Ascending aorta (tissue), 2 donors: Measurements from ENCODE around the gene NFASC. TPM values are rescaled to one million over a fixed set of nuclear protein-coding genes. Genes with fewer than 3 reads are reported as not detected.

Experiments used
- DNase-seq, 2 donors: peaks; one replicate each; pipeline ENCODE4 v3.0.0-alpha.2; 2019; ENCODE audit warnings: low spot score in 2 of 2
- H3K27ac ChIP-seq, 2 donors: fragments of 200-600 bp; sonication (generic); one replicate each; pipeline ENCODE4 v1.5.1; 2016 to 2017; ENCODE audit warnings: mild to moderate bottlenecking in 1 of 2
- H3K27me3 ChIP-seq: fragments of 200-600 bp; sonication (generic); one replicate; pipeline ENCODE4 v1.5.1; 2017
- H3K36me3 ChIP-seq, 2 donors: fragments of 200-600 bp; sonication (generic); one replicate each; pipeline ENCODE4 v1.5.1; 2016
- H3K4me1 ChIP-seq, 2 donors: fragments of 200-600 bp; sonication (generic); one replicate each; pipeline ENCODE4 v1.5.1; 2016 to 2017; ENCODE audit warnings: mild to moderate bottlenecking in 1 of 2
- H3K4me3 ChIP-seq, 2 donors: fragments of 200-600 bp; sonication (generic); one replicate each; pipeline ENCODE4 v1.5.1; 2016 to 2017; ENCODE audit warnings: mild to moderate bottlenecking in 1 of 2
- H3K9me3 ChIP-seq, 2 donors: fragments of 200-600 bp; sonication (generic); one replicate each; pipeline ENCODE4 v1.5.1; 2016
- intact Hi-C: fragments of 100-400 bp; cut with DNase I; formaldehyde crosslinking; loops from one replicate; pipeline ENCODE4 v1.15.1; 2023
- total RNA-seq: library from RNA; depleted of rRNA; stranded (reverse); fragments of >200 nt; gene quantifications from one replicate; pipeline ENCODE4 v1.1.0, GENCODE V29; 2016
- TF ChIP-seq, protein P1 (sequence below), 3 experiments: fragments of 200-600 bp in 2 of 3; fragments of 450-650 bp in 1 of 3; sonication (generic) in 2 of 3; IDR thresholded peaks; one replicate each; pipeline ENCODE4 v1.5.1; 2016 to 2019; ENCODE audit warnings: antibody characterized with exemption in 3 of 3, mild to moderate bottlenecking in 1 of 3, moderate library complexity in 1 of 3

The NFASC gene
- total RNA-seq, 1 donor from 2014 or later, result 44.0 TPM

DNA sequence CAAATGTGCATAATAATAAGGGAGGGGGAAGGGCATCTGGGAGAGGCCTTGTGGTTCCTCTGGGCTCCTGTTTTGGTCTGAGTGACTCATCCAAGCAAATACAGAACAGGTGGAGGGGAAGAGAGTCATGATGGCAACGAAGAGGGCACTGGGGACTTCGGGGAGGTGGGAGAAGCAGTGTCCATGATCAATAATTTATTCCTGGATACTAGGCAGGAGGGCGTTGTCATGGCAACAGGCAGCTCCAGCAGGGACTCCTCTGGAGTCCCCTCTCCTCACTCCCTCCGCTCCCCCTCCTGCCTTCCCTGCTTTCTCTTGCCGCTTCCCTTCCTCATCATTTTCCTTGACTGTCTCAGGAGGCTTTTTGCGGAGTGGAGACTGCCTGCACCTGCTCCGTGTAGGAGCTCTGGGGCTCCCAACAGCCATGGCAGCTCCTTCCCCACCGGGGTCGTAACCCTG lies 12.3 kb upstream of the NFASC start:
- H3K27ac ChIP-seq, result no peak overlapping the region
- DNase-seq, result peak in 1 of 2 donors; percentile 44
- H3K4me3 ChIP-seq, result no peak overlapping the region
- H3K27me3 ChIP-seq, result no peaks in the 10 kb centered on the region
- H3K36me3 ChIP-seq, result no peaks in the 10 kb centered on the region
- TF ChIP-seq, protein P1, sequence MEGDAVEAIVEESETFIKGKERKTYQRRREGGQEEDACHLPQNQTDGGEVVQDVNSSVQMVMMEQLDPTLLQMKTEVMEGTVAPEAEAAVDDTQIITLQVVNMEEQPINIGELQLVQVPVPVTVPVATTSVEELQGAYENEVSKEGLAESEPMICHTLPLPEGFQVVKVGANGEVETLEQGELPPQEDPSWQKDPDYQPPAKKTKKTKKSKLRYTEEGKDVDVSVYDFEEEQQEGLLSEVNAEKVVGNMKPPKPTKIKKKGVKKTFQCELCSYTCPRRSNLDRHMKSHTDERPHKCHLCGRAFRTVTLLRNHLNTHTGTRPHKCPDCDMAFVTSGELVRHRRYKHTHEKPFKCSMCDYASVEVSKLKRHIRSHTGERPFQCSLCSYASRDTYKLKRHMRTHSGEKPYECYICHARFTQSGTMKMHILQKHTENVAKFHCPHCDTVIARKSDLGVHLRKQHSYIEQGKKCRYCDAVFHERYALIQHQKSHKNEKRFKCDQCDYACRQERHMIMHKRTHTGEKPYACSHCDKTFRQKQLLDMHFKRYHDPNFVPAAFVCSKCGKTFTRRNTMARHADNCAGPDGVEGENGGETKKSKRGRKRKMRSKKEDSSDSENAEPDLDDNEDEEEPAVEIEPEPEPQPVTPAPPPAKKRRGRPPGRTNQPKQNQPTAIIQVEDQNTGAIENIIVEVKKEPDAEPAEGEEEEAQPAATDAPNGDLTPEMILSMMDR (IDR thresholded peaks at IDR 0.05), result no peak
- no peaks in the 10 kb centered on the region for H3K4me1 ChIP-seq
- no peaks in the 10 kb centered on the region for H3K9me3 ChIP-seq
- intact Hi-C loops, result no loop called here

DNA sequence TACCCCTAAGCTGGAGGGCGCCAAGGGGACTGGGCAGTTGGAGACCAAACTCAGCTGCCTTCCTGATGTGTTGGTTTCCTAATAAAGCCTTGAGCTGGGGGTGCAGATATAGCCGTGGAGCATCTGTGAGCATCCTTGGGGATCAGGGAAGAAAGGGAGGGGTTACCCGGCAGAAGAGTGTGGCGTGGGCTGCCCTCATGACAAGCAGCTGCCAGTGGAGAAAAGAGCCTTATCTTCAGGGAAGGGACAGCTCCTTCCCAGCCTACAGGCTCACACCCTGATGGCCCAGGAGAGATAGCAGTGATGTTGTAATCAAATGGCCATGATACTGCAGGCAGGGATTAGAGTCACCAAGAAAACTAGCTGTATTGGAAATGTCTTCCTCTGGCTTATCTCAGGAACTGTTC lies 10.8 kb upstream of the NFASC start:
- H3K36me3 ChIP-seq, result no peaks in the 10 kb centered on the region
- intact Hi-C loops, result no loop called here
- TF ChIP-seq, protein P1 (IDR thresholded peaks at IDR 0.05), result no peak
- peak in 1 of 2 donors; percentile 54 for DNase-seq
- no peaks in the 10 kb centered on the region for H3K4me1 ChIP-seq
- no peaks in the 10 kb centered on the region for H3K9me3 ChIP-seq
- H3K4me3 ChIP-seq, result no peak overlapping the region
- H3K27ac ChIP-seq, result no peak overlapping the region
- no peaks in the 10 kb centered on the region for H3K27me3 ChIP-seq

DNA sequence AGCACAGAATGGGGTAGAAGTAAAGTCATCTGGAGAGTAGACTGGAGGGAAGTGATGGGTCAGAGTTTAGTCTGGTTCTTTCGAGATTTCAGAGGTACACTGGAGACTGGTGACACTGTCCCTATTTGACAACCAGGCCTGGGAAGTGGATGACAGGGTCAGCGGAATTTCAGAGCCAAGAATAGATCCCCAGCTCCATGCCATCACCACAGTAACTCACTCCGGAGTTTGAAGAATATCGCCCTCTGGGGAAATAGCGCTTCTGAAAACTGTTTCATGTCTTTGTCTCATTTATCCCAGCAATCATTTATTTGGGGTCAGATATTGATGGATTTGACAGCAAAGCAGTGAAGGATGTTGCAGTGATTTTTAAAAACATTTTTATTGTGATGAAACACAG lies 7.6 kb upstream of the NFASC start:
- Histone ChIP-seq H3K4me3 (no peak overlapping the region), H3K4me1 (no peaks in the 10 kb centered on the region), H3K36me3 (no peaks in the 10 kb centered on the region), H3K27me3 (no peaks in the 10 kb centered on the region), H3K27ac (no peak overlapping the region), H3K9me3 (no peaks in the 10 kb centered on the region)
- TF ChIP-seq, protein P1 (IDR thresholded peaks at IDR 0.05), result no peak
- DNase-seq, result peak in 1 of 2 donors; percentile 18
- intact Hi-C loops, result no loop called here

DNA sequence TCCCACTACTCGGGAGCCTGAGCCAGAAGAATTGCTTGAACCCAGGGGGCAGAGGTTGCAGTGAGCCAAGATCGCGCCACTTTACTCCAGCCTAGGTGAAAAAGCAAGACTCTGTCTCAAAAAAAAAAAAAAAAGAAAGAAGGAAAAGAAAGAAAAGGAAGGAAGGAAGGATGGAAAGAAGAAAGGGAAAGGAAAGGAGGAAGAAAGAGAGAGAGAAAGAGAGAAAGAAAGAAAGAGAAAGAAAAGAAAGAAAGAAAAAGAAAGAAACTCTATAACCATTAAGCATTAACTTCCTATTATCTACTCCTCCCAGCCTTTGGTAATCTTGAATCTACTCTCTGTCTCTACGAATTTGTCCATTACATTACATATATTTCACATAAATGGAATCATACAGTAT lies 6.9 kb upstream of the NFASC start:
- intact Hi-C loops, result no loop called here
- Histone ChIP-seq H3K27ac (no peak overlapping the region), H3K9me3 (no peaks in the 10 kb centered on the region), H3K4me1 (no peaks in the 10 kb centered on the region), H3K36me3 (no peaks in the 10 kb centered on the region), H3K4me3 (no peak overlapping the region), H3K27me3 (no peaks in the 10 kb centered on the region)
- TF ChIP-seq, protein P1 (IDR thresholded peaks at IDR 0.05), result no peak
- DNase-seq, result no peak

DNA sequence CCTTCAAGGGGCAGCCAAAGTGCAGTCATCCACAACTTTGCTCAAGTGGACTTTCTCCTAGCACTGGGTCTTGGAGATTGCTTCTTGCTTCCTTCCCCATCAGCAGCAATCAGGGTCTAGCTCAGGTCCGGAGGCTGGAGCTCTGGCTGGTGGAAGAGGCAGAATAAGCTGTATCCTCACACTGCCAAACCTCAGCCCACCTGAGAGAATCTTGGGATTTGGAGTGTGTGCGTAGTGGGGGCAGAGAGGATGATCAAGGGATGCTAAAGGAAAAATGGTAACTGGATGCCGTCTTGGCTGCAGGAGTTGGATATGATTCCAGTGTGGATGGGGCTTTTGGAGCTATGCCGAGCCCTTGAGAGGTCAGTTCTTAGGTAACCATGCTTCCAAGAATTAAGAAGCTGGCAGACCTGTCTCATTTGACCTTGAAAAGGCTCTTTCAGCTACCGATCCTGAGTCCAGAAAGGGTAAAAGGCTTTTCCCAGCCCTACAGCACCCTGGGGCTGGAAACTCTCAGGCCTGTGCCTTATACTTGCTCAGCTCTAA lies 4.5 kb upstream of the NFASC start:
- peak in 1 of 2 donors; percentile 5 for DNase-seq
- intact Hi-C loops, result no loop called here
- Histone ChIP-seq H3K27ac (no peak overlapping the region), H3K4me3 (no peak overlapping the region), H3K27me3 (no peaks in the 10 kb centered on the region), H3K4me1 (no peaks in the 10 kb centered on the region), H3K36me3 (no peaks in the 10 kb centered on the region), H3K9me3 (no peaks in the 10 kb centered on the region)
- TF ChIP-seq, protein P1 (IDR thresholded peaks at IDR 0.05), result no peak

DNA sequence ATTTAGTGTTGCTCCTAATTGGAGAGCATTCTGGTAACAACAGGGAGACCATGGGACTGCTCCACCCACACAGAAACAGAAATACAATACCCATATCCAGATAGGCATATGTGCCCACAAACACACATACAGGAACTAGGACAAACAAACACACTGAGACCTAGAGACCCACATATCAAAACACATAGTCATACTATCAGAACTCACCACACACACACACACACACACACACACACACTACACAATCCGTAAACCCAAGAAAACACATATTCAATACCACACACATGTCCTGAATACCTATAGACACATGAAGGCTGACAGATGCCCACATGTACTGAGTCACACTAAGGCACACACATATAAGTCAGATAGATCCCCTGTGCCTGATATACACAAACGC lies 3.5 kb upstream of the NFASC start:
- no peak overlapping the region for H3K27ac ChIP-seq
- H3K27me3 ChIP-seq, result no peaks in the 10 kb centered on the region
- no peaks in the 10 kb centered on the region for H3K36me3 ChIP-seq
- no peaks in the 10 kb centered on the region for H3K4me1 ChIP-seq
- H3K4me3 ChIP-seq, result no peak overlapping the region
- no peaks in the 10 kb centered on the region for H3K9me3 ChIP-seq
- TF ChIP-seq, protein P1 (IDR thresholded peaks at IDR 0.05), result no peak
- no peak for DNase-seq
- intact Hi-C loops, result no loop called here
